HG03521 (cell line): ENCODE data around the gene TIPARP.

ENCODE experiments used
- ATAC-seq: cut with Tn5 transposase; IDR thresholded peaks from one replicate; pipeline ENCODE4 v1.9.1; 2021; ENCODE audit warnings: mild to moderate bottlenecking, moderate library complexity; ENCODE audit not compliant: unreplicated experiment

TIPARP gene, protein sequence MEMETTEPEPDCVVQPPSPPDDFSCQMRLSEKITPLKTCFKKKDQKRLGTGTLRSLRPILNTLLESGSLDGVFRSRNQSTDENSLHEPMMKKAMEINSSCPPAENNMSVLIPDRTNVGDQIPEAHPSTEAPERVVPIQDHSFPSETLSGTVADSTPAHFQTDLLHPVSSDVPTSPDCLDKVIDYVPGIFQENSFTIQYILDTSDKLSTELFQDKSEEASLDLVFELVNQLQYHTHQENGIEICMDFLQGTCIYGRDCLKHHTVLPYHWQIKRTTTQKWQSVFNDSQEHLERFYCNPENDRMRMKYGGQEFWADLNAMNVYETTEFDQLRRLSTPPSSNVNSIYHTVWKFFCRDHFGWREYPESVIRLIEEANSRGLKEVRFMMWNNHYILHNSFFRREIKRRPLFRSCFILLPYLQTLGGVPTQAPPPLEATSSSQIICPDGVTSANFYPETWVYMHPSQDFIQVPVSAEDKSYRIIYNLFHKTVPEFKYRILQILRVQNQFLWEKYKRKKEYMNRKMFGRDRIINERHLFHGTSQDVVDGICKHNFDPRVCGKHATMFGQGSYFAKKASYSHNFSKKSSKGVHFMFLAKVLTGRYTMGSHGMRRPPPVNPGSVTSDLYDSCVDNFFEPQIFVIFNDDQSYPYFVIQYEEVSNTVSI

DNA sequence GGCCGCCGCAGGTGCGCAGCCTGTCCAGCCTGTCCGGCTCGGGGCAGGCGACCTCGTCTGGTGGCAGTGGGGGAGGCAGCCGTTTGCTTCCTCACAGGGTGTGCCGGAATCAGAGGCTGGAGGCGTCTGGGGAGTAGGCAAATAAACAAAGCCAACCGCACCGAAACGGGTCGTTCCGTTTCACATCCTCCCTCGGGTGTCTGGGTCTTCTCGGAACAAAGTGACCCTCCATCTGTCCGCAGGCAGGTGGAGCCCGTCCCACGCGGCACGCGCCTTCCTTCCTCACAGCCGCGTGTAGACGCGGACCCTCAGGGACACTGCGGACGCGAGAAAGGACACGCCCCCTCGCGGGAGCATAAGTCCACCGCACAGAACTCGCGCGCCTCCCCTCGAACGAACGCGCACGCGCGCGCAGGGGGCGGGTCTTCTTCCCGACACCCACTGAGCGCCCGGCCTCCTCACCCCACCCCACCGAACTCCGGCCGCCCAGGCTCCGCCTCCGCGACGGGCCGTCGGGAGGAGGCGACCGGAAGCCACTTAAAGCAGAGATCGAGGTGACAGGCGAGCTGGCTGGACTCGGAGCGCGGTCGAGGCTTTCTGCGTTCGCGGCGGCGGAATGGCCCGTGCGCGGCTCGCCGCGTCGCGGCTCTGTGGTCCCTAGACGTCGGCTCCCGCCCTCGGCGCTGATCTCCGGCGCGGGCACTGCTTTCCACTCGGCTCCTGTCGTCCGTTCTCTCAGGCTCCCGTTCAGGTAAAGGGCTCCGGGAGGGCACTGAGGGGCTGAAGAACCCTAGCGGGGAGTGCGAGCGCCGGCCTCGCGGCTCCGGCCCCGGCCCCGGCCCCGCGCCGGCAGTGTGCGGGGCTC, at the start of gene TIPARP:
Gene TIPARP (plus strand): TSS at position 545 of the 865 bp plus-strand sequence. CDS start 3,108 bp downstream, outside the sequence.
- ATAC-seq, result peak; percentile 77

DNA sequence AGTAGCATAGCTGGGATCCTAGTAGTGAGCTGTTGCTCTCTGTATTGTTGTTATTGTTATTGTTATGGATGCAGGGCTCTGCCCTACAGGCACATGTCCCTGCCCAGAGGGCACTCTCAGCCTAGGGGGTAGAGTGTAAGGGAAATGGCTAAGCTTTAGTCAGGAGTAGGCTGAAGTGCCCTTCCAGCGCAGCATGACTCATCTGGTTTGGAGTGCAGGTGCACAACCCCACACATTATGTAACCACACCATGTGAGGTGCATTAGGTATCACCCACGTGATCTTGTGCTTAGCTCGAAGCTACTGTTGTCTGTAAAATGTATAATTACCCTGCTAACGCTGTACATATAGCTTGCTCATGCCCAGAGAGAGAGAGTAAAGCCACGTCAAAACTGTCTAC, 48.3 kb upstream of the TIPARP start:
- no peak for ATAC-seq

DNA sequence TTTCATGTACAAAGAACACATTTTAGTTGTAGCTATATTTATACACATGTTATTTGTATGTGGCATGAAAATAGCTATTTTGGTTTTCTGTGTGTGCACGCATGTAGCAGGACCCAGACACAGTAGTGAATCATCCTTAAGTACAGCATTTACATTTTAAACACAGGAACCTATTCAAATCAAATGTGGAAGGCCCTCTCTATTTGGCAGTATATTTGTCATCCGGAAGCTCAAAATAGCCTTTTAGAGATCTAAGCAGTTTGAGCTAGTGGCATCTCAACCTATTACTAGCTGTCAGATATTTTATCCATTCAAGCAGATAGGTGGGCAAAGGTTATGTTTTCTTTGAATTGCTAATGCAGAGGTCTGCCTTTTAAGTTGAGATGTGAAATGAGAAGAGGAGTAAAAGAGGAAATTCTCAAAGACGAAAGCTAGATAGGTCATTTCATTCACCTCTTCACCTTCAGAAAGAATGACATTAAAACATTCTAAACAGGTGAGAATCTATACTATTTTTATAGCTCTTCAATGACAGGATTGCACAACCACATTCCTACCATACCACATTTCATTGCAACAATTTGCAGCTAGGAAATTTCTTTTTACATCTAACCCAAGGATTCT, 46.3 kb upstream of the TIPARP start:
- ATAC-seq, result no peak

DNA sequence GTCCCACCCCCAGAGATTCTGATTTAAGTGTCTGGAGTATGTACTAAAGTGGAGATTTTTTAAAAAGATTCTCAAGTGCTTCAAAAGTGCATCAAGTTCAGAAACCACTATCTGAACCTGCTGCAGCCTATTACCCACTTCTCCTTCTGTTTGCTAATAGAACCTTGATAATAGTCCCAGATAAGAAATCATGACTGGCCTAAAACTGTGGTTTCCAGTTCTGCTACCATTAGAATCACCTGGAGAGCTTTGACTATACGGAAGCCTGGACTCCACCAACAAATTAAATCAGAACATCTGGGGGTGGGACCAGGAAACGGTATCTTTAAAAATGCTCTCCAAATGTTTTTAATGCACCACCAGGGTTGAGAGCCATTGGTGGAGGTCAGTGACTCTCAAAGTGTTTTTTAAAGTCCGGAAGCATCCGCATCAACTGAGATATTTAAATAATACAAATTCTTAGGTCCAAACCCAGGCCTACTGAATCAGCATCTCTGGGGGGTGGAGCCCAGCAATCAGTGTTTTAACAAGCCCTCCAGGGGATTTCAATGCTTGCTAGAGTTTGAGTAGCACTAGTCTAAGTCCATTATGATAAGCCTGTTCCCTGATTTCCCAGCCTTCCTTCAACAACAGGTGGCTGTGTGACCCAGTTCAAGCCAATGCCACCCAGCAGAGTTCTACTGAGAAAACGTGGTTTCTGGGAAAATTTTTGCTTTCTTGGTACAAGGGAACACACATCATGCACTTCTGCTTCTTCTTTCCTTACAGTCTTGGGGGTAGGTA, 45.4 kb upstream of the TIPARP start:
- no peak for ATAC-seq

DNA sequence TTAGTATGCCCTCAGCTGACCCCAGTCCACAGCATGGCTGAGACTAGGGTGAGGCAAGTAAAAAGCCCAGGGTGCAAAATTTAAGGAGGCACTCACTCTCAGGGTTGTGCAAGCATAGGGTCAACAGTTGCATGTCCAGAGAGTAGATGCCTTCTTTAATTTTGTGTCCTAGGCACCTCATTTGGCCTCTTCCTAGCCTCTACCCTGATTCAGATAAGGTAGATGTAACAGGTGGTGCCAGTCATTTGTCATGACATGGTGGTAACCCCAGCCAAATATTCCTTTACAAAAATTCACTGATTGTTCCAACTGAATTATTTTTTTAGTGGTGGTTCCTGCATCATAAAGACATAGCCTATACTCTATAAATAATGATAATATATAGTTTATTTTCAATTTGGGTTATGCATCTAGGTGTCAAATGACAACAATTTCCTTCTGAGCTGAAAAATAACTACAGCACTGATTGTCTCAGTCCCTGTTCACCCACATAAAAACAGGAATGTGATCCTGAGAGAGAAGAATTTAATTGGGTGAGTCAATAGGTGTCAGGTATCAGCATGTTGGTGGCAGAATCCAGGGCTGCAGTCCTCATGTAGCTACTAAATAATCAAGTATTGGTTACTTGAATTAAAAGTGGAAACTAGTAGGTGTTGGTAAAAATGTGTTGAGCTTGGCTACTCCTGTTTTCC, 44.2 kb upstream of the TIPARP start:
- no peak for ATAC-seq

DNA sequence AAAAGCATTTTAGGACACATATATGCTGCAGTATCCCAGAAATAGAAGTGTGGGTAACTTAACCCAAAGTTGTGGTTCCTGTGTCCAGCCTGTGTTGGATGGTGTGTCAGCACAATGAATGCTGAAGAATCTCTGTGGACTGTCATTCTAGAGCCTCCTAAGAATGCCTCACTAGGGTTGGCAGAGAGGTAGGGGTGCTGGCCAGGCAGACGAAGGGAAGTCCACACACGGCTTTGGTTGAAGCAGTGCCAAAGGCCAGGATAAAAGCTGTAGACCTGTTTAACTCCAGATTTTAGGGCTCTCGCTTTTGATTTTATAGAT, 43.7 kb upstream of the TIPARP start:
- no peak for ATAC-seq

DNA sequence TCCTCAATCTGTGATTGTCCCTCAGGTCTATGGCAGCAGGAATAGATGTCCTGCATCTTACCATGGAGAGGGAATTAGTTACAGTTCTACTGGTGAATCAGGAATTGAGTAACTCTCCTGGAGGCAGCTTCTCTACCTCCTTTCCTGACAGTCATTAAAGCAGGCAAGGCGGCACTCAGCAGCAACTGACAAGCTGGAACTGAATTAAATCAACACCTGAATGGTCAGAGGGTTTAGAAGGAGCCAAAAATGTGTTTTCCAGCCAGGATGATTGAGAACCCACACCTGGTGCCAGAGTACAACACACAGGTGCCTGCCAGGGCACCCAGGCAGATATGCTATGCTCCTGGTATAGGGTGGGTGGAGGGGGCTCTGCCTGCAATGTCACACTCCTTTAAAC, 43.1 kb upstream of the TIPARP start:
- ATAC-seq, result no peak

DNA sequence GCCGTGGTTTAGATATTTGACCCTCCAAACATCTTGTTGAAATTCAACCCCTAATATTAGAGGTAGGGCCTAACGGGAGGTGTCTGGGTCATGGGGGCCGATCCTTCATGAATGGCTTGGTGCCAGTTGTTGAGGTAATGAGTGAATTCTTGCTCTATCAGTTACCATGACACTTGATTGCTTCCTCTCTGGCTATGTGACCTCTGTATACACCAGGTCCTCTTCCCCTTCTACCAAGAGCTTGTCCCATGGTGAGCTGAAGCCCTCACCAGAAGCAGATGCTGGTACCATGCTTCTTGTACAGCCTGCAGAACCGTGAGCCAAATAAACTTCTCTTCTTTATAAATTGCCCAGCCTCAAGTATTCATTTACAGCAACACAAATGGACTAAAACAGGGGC, 41.8 kb upstream of the TIPARP start:
- no peak for ATAC-seq

DNA sequence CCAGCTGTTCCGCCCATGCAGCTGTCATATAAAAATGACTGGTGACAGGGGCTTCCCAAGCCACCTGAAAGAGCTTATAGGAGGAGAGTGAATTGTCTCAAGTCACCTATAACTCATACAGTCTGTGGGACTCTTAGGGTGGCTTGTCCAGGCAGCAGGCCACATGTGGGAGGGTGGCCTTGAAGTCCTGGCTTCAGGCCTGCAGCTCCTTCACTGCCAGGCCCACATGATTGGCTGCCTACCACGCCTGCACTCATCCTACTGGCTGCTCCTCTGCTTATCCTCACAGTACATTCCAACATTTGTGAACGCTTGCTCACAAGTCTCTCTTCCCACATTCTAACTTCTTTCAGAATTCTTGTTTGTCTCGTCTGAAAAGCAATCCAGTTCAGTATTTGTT, 41.1 kb upstream of the TIPARP start:
- no peak for ATAC-seq

DNA sequence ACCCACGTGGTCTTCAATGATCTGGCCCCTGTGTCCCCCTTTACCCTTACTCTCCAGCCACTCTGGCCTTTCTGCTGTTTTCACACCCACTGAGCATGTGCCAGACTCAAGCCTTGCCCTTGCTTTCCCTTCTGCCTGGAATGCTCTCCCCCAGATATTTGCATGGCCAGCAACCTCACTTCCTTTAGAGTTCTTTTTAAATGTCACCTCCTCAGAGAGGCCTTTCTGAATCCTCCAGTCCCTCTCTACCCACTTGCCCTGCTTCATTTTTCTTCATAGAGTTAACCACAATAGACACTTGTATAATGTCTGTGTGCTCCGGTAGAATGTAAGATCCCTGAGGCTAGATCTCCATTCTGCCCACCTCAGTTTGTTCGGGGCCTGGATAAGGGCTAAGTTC, 39.4 kb upstream of the TIPARP start:
- no peak for ATAC-seq

DNA sequence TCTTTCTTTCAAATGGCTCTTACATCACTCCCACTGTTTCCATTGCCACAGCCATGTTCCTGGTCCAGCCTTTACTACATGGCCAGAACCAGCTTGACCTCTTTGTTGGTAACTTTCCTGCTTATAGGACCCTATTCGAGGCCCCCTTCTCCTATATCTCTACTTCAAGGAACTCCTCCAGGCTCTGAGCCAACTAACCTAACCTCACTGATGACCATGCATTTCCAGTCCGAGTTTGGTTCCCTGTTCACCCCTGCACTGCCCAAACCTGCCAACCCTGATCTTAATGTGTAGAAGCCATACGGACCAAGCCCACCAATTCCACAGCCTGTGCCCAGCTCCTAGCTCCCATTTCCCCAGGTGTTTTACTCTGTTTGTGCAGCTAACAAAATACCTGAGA, 38.4 kb upstream of the TIPARP start:
- ATAC-seq, result no peak

DNA sequence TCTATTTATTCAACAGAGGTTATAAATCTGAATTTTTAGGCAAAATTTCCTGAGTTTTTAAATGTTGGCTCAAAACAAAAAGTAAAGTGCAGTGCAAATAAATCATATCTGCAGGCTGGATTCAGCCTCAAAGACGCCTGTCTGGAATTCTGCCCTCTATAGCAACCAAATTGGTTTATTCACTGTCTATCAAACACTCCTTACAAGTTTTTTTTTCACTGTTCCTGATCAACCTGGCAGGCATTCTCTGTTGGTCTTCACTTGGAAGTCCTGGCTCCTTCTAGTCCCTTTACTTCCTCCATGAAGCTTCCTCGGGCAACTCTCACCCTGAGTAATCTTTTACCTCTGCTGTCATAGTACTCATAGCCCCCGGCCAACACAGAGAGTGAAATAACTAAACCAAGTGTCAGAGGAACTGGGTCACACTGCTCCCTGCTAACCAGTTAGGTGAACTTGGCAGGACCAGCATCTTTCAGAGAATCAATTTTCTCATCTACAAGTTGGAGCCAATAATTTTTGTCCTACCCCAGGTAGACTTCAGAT, 36.8 kb upstream of the TIPARP start:
- ATAC-seq, result no peak

DNA sequence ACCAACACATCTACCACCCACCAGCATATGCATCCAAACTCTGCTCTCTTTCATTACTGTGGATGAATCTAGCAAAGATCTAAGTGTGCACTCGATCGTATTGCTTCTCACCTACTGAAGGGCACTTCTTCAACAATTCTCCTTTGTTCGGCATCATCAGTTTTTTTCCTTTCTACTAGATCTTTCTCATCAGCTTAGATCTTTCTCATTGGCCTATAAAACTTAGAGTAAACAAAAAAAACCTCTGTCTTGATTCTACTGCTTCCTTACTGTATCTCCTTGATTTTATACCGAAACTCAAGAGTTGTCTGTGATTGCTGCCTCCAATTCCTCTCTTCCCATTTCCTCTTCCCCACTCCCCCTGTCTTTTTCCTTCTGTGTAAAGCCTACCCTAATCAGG, 36.1 kb upstream of the TIPARP start:
- no peak for ATAC-seq

DNA sequence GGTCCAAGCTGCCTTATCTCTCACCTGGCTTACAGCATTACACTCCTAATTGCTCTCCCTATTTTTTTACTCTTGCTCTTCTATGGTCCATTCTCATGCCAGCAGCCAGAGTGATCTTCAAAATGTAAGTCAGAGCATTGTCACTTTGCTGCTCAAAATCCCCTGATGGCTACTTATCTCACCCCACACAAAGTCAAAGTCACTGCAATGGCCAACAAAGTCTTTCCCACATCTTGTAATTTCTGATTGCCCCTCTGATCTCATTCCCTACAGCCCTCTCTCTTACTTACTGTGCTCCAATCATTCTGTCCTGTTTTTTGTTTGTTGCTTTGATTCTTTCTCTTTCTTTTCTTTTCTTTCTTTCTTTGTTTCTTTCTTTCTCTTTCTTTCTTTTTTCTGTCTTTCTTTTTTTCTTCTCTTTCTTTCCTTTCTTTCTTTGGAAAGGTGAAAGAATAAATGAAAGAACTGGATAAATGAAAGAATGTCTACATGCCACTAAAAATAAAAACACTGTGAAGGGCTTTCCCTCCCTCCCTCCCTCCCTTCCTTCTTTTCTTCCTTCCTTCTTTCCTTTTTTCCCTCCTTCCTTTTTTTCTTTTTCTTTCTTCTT, 34.9 kb upstream of the TIPARP start:
- no peak for ATAC-seq

DNA sequence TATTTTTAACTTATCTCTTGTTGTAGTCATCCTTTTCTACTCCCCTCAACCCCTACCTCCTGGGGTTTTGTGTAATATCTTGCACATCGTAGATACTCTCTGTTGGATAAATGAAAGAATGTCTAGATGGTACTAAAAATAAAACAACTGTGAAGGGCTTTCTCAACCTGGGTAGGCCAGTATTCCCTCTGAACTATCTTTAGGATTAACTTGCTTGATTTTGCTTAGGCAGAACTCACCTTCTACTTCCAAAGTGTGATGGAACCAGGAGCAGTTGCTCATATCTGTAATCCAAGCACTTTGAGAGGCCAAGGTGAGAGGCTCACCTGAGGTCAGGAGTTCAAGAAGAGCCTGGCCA, 32.8 kb upstream of the TIPARP start:
- ATAC-seq, result no peak

DNA sequence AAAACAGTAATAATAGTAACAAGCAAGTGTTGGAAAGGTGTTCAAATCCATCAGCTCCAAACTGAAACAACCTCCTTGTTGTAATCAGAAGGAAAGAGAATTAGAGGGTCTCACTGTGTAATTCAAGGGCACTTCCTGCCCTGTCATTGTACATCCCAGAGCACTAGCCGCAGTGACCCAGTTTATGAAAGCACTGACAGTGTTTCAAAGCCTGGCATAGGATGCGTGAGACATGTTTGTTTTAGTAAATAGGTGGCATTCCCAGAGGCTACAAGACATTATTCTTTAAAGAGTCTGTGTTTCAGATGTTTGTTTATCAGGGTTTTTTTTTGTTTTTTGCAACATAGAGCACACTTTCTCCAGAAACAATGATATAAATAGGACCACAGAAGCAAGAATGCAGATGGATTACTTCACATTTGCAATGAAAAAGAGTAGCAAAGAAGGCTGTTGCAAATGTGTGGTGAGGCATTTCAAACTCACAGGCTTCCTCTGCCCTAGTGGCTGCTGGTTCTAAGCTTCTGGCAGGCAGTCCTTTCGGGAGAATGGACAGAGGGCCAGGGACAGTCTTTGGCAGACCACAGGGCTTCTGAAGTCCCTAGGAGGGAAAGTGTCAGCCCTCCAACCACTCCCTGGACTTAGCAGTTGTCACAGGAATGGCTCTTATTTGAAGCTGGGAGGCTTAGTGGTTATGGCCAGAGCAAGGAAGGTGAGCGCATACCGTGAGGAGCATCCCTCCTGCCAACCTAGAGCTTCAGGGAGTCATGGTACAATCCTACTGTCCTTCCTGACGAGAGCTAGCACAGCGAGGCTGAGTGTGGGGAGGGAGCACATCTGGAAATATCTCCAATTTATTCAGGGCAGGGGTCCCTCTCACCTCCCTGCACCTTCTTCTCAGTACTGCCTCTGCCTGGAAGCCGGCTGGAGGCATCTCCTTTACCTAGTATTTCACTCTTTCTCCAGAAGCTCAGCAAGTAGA, 31.4 kb upstream of the TIPARP start:
- peak; percentile 14 for ATAC-seq

DNA sequence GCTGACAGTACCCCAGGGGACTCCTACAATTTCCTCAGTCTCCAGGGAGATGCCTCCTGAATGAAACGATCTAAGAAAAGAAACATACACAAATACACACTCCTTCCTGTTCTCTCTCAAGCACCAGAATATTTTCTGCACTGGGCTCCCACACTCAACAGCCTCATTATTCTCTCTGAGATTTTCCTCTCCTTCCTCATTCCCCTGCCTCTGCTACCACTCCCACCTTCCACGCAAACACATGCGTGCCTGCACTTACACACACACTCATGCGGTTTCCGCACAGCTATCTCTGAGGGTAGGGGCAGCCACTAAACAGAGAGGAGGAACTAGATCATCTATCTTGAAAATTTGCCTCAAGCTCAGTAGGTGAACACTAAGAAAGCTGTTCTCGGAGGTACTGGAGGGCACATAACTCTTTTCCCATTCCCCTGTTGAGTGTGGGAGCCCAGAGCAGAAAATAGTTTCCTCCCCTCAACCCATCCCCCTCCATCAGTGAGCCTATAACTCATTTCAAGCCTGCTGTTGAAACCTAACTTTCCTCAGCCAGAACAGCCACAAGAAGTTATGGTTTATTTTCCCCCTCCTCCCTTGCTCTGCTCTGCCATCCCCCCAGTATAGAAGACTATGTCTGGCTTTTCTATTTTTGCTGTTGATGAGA, 30.5 kb upstream of the TIPARP start:
- ATAC-seq, result peak; percentile 84

DNA sequence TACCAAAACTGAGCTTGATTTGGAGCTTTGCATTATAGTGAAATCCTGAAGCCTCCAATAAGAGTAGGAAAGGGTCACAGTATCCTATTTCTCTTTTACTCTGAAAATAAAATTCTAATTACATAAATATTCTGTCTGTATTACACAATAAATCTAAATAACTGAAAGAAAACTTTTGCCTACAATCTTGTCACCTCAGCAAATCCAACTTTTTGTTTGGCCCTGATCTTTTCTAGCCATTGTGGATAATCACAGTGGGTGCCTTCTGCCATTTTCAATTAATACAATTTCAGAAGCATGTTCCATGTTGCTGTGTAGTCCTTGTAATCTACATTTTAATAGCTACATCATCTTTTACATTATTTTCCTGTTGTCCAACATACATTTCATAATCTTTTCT, 29.4 kb upstream of the TIPARP start:
- no peak for ATAC-seq
